Measurements from ENCODE around the gene STAT5B. TPM values are rescaled to one million over a fixed set of nuclear protein-coding genes. Genes with fewer than 3 reads are reported as not detected.

STAT5B gene
- total RNA-seq, 1 donor from 2014 or later: 67.9 TPM

DNA sequence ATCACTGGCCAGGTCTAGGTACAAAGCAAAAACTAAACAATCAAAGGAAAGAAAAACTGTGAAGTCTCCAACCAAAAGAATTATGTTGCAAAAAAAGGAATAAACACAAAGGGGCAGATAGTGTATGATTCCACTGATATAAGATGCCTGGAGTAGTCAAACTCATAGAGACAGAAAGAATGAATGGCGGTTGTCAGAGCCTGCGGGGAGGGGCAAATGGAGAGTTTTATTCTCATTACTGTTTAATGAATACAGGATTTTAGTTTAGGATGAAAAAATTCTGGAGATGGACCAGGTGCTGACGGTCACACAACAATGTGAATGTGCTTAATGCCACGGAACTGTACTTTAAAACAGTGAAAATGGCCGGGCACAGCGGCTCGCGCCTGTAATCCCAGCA lies 20.7 kb downstream of the STAT5B start:
- H3K9me3 ChIP-seq: no peaks in the 10 kb centered on the region
- TF ChIP-seq, protein P1, sequence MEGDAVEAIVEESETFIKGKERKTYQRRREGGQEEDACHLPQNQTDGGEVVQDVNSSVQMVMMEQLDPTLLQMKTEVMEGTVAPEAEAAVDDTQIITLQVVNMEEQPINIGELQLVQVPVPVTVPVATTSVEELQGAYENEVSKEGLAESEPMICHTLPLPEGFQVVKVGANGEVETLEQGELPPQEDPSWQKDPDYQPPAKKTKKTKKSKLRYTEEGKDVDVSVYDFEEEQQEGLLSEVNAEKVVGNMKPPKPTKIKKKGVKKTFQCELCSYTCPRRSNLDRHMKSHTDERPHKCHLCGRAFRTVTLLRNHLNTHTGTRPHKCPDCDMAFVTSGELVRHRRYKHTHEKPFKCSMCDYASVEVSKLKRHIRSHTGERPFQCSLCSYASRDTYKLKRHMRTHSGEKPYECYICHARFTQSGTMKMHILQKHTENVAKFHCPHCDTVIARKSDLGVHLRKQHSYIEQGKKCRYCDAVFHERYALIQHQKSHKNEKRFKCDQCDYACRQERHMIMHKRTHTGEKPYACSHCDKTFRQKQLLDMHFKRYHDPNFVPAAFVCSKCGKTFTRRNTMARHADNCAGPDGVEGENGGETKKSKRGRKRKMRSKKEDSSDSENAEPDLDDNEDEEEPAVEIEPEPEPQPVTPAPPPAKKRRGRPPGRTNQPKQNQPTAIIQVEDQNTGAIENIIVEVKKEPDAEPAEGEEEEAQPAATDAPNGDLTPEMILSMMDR (IDR thresholded peaks at IDR 0.05): no peak
- no peak overlapping the region for H3K27ac ChIP-seq
- H3K4me1 ChIP-seq: peaks cover 33% of the 10 kb centered on the region
- DNase-seq (no peak), ATAC-seq (no peak)
- no peaks in the 10 kb centered on the region for H3K27me3 ChIP-seq (ENCODE audit: low read depth)
- intact Hi-C loops (cut with DNase I): no loop called here
- H3K36me3 ChIP-seq: no peaks in the 10 kb centered on the region
- H3K4me3 ChIP-seq: no peak overlapping the region

DNA sequence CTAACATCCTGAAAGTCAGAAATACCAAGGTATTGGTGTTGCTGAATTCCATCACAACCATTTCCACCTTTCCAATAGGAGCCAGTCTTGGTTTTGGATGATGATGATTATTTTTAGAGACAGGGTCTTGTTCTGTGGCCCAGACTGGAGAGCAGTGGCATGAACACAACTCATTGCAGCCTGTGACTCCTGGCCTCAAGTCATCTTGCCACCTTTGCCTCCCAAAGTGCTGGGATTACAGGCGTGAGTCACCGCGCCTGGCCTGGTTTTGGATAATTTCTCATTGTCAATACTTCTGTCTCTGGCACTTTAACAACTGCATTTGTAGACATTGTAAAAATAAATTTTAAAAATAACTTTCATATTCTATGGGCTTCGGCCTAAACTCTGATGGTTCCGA lies 22.6 kb downstream of the STAT5B start:
- TF ChIP-seq, protein P1 (IDR thresholded peaks at IDR 0.05): no peak
- Histone ChIP-seq H3K27me3 (ENCODE audit: low read depth) (no peaks in the 10 kb centered on the region), H3K9me3 (no peaks in the 10 kb centered on the region), H3K4me1 (peaks cover 51% of the 10 kb centered on the region), H3K27ac (no peak overlapping the region), H3K4me3 (no peak overlapping the region), H3K36me3 (no peaks in the 10 kb centered on the region)
- ATAC-seq: no peak
- no peak for DNase-seq
- intact Hi-C loops (cut with DNase I): no loop called here

DNA sequence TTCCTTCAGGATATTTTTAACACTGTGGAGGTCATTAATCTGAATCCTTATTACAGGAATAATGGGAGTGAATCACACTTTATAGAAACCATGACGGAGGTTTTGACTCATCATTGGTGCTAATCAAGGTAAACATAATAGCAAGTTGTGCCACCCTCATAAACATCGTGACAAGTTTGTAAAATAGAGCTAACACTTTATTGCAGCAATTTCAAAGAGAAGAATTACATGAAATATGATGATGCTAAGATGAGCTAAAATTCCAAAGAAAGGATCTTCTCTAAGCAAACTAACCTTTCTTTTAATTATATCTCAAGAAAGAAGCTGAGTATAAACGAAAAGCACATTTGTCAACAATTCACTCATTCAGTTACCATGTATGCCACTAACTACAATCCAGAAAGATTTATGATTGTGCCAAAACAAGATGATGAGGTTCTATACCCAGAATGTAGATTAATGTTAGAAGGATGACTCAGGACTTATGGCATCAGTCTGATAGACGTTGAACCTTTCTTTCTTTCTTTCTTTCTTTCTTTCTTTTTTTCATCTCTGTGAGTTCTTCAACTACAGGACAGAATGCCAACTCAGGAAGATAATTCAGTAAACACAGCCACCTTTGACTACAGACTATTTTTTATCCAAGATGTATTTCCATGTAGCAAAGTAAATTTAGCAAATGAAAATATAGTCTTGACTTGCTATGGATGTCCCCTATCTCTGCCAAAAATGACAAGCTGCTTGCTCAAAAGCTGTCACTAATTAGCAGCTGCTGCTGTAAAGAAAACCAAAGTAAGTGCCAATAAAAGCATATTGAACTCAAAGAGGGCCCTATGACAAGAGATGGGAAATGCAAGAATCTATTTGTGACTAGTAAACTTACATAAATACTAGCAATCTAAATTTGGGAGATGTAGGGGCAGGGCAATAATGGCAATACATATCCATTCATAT lies 23.3 kb downstream of the STAT5B start:
- Histone ChIP-seq H3K36me3 (no peaks in the 10 kb centered on the region), H3K4me1 (peaks cover 56% of the 10 kb centered on the region), H3K4me3 (no peak overlapping the region), H3K9me3 (no peaks in the 10 kb centered on the region), H3K27me3 (ENCODE audit: low read depth) (no peaks in the 10 kb centered on the region), H3K27ac (no peak overlapping the region)
- TF ChIP-seq, protein P1 (IDR thresholded peaks at IDR 0.05): no peak
- DNase-seq (no peak), ATAC-seq (no peak)
- intact Hi-C loops (cut with DNase I): no loop called here

DNA sequence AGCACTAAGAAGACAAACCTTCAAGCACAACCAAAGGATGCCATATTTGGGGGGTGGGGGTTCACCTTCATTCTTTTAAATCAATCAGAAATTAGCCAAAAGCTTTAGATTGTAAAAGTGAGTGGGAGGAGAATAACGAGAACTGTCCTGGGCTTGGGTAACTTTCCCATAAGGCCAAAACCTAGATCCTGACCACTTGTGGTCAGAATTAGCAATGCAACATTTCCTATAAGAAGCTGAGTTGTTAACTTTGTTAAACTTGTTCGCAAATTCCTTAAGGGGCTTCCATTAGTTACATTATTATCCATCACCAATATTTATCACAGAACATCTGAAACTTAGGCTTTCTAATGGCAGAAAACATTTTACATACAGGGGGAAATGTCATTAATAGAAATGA lies 25.1 kb downstream of the STAT5B start:
- H3K9me3 ChIP-seq: no peaks in the 10 kb centered on the region
- H3K27me3 ChIP-seq (ENCODE audit: low read depth): no peaks in the 10 kb centered on the region
- H3K36me3 ChIP-seq: no peaks in the 10 kb centered on the region
- no peak overlapping the region for H3K27ac ChIP-seq
- DNase-seq (no peak), ATAC-seq (no peak)
- peaks cover 72% of the 10 kb centered on the region for H3K4me1 ChIP-seq
- TF ChIP-seq, protein P1 (IDR thresholded peaks at IDR 0.05): no peak
- no peak overlapping the region for H3K4me3 ChIP-seq
- intact Hi-C loops (cut with DNase I): no loop called here

DNA sequence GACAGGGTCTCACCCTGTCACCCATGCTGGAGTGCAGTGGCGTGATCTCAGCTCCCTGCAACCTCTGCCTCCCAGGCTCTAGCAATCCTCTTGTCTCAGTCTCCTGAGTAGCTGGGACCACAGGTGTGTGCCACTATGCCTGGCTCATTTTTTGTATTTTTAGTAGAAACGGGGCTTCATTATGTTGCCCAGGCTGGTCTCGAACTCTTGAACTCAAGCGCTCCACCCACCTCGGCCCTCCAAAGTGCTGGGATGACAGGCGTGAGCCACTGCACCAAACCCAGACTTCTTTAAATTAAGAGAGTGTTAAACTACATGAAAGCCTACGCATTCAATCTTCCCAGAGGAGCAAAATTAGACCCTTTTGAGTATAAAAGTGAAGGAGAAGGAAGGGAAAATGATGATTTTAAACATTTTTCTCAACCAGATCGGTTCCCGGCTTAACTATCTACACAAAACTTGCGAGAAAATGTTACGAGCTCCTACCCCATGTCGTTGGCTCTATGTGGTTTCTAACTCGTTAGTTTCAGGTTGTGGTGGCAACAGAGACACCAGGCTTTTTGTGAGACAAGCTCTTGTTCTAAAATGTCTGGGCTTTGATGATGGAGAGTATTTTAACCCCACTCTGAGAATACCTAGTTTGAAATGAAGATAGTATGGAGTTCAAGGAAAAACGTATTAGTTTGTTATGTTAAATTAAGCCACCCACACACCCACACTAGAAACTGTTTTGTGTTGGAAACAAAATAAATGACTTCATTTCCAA lies 26.3 kb downstream of the STAT5B start:
- H3K9me3 ChIP-seq: no peaks in the 10 kb centered on the region
- intact Hi-C loops (cut with DNase I): no loop called here
- ATAC-seq (no peak), DNase-seq (no peak)
- H3K36me3 ChIP-seq: no peaks in the 10 kb centered on the region
- no peak overlapping the region for H3K4me3 ChIP-seq
- no peaks in the 10 kb centered on the region for H3K27me3 ChIP-seq (ENCODE audit: low read depth)
- H3K27ac ChIP-seq: peak overlapping the region; percentile 92
- TF ChIP-seq, protein P1 (IDR thresholded peaks at IDR 0.05): no peak
- H3K4me1 ChIP-seq: peaks cover 67% of the 10 kb centered on the region
